WTC11 (cell line): ENCODE results near the gene ERMP1.

Experiments used
- ATF3 ChIP-seq: sonication (generic); formaldehyde crosslinking; conservative IDR thresholded peaks from 2 replicates; pipeline ENCODE4 v1.8.1; 2022; ENCODE audit warnings: mild to moderate bottlenecking, missing genetic modification reagents
- CBFB ChIP-seq: sonication (generic); formaldehyde crosslinking; IDR thresholded peaks from 2 replicates; pipeline ENCODE4 v1.8.1; 2022; ENCODE audit warnings: mild to moderate bottlenecking, low read depth, missing genetic modification reagents
- CTCF ChIP-seq: fragments of 200-600 bp; IDR thresholded peaks from 2 replicates; pipeline ENCODE4 v1.8.0; 2022; ENCODE audit warnings: antibody characterized with exemption
- E2F4 ChIP-seq: sonication (generic); formaldehyde crosslinking; IDR thresholded peaks from 2 replicates; pipeline ENCODE4 v1.8.1; 2022; ENCODE audit warnings: low read depth, mild to moderate bottlenecking, moderate library complexity, missing genetic modification reagents, borderline replicate concordance
- RORB ChIP-seq: fragments of 250-450 bp; sonication (Bioruptor Pico); IDR thresholded peaks from 2 replicates; pipeline ENCODE4 v1.9.0; 2021; ENCODE audit warnings: mild to moderate bottlenecking
- SP1 ChIP-seq: sonication (generic); formaldehyde crosslinking; conservative IDR thresholded peaks from 2 replicates; pipeline ENCODE4 v1.8.1; 2022; ENCODE audit warnings: missing genetic modification reagents

- TF ChIP-seq SP1 (CRISPR knock-in tag) (no peak), CTCF (no peak), ATF3 (CRISPR knock-in tag) (no peak), E2F4 (CRISPR knock-in tag) (no peak), CBFB (CRISPR knock-in tag) (no peak), RORB (CRISPR knock-in tag) (no peak)
Observed at GRCh38 chr9:5764130-5764868, 68.6 kb downstream of the ERMP1 start.
